ENCODE measurements around the gene SELENOV.
A peak's percentile ranks its signal among the peaks of the same experiment; 100 is the strongest.
"Not testable (repeated sequence)": the region's sequence is repeated elsewhere in the genome, so short reads cannot be mapped to it uniquely, and the experiment has no call there.

SELENOV gene, protein sequence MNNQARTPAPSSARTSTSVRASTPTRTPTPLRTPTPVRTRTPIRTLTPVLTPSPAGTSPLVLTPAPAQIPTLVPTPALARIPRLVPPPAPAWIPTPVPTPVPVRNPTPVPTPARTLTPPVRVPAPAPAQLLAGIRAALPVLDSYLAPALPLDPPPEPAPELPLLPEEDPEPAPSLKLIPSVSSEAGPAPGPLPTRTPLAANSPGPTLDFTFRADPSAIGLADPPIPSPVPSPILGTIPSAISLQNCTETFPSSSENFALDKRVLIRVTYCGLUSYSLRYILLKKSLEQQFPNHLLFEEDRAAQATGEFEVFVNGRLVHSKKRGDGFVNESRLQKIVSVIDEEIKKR

DNA sequence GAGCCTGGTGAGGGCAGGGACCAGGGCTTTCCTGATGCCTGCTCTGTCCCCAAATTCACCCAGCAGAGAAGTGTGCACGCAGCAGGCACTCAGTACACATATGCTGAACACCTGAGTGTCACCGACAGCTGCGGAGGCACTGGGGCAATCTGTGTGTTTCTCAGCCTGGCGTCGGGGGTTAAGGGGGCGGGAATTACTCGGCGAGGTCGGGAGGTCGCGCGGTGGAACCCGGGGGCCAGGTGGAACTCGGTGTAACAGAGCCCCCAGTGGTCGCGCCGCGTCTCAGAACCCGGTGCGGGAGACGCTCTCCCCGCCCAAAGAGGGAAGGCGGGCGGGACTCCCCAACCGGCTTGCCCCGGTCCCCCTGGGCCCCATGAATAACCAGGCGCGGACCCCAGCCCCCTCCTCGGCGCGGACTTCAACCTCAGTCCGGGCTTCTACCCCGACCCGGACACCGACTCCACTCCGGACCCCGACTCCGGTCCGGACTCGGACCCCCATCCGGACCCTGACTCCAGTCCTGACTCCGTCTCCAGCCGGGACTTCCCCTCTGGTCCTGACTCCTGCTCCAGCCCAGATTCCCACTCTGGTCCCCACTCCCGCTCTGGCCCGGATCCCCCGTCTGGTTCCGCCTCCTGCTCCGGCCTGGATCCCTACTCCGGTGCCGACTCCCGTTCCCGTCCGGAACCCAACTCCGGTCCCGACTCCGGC lies at the start of gene SELENOV:
Gene SELENOV, plus strand, starts transcription at position 300 of the 711 bp plus-strand sequence. Its CDS starts 74 bp downstream, at position 374.
- DNase-seq: no peak

DNA sequence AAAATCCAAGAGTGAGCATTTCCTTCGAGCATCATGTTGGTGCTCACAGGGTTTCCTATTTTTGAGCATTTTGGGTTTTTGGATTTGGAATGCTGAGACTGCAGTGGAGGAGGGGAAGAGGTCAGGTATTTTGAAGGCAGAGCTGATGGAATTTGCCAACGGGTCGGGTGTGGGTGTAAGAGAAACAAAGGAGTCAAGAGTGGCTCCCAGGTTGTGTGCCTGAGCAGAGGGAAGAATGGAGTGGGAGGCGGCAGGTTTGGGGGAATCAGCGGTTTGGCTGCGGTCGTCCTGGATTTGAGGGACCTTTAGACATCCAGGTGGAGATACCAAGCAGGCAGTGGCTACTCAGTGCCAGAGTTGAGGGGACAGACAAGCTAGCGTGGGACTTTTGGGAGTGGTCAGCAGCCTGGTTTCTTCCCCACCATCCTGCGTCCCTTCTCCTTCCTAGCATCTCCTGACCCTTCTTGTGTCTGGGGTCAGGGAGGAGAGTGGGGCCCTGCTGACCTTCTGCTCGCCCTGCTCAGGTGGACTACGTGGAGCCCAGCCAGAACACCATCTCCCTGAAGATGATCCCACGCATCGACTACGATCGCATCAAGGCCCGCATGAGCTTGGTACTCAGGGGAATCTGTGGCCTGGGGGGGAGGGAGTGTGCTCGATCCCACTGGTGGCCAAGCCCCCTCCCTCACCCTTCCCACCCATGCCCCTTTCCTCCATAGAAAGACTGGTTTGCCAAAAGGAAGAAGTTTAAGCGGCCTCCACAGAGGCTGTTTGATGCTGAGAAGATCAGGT lies 48.8 kb upstream of the SELENOV start:
- no peak for DNase-seq

DNA sequence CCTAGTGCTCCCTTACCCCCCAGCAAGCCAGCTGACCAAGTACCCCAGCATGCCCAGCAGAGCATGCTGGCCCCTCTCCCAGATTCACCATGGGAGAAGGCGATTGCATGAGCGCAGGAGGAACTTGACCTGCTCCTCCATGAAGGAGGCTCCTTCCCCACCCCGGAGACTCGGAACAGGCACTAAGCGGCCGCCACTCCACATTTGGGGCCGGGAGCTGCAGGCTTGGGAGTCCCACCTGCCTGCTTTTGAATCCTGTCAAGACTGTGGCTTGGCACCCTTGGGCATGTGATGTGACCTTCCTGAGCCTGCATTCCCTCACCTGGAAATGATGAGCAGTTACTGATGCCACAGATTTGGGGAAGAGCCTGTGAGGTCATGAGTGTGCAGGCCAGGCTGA lies 47.0 kb upstream of the SELENOV start:
- no peak for DNase-seq

DNA sequence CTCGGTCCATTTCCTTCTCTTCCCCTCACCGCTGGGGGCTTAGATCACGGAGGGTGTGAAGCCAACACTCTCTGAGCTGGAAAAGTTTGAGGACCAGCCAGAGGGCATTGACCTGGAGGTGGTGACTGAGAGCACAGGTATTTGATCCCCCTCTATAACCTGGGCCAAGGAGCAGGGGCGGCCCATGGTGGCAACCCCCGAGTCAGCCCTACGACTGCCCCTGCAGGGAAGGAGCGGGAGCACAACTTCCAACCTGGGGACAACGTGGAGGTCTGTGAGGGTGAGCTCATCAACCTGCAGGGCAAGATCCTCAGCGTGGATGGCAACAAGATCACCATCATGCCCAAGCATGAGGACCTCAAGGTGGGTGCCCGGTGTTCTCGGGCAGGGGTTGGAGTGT lies 45.9 kb upstream of the SELENOV start:
- DNase-seq: no peak

DNA sequence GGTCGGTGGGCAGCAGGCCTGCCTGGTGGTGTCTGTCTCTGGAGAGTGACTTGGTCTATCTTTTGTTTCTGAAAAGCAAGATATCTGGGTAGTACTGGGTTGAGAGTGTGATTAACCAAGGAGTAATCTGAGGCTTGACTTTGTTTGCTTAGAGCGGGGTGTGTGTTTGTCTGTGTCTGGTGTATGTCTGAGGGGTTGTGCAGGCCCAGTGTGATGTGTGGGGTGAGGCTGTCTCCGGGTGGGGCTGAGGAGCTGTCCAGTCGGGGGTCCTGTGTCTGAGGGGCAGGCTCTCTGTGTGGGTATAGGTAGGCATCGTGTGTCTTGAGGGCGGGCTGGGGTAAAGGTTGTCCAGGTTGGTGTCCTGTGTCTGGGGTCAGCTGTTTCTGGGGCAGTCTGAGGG lies 45.4 kb upstream of the SELENOV start:
- DNase-seq: no peak

DNA sequence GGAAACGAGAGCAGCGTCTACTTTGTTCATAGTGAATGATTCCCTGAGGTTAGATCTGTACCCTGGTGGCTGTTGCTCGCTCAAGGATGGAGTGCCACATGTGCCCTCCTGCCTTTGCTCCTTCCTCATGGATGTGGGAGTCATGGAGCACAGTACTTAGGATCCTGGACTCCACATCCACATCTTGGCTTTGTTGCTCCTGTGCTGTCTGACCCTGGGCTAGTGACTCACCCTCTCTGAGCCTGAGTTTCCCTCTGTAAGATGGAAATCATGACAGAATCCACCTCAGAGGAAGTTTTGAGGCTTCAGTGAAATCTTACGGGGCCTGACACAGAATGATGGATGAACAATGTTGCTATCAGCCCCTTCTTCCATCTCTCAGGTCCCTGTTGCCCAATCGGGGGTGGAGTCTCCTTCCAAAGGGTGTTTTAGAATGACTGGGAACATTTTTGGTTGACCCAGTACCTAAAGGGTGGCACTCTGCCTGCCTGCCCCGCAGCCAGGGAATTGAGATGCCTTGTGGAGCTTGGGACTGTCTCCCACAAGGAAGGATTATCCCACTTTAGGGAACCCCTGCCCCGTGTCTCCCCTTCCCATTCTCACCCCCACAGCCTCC lies 44.1 kb upstream of the SELENOV start:
- DNase-seq: no peak

DNA sequence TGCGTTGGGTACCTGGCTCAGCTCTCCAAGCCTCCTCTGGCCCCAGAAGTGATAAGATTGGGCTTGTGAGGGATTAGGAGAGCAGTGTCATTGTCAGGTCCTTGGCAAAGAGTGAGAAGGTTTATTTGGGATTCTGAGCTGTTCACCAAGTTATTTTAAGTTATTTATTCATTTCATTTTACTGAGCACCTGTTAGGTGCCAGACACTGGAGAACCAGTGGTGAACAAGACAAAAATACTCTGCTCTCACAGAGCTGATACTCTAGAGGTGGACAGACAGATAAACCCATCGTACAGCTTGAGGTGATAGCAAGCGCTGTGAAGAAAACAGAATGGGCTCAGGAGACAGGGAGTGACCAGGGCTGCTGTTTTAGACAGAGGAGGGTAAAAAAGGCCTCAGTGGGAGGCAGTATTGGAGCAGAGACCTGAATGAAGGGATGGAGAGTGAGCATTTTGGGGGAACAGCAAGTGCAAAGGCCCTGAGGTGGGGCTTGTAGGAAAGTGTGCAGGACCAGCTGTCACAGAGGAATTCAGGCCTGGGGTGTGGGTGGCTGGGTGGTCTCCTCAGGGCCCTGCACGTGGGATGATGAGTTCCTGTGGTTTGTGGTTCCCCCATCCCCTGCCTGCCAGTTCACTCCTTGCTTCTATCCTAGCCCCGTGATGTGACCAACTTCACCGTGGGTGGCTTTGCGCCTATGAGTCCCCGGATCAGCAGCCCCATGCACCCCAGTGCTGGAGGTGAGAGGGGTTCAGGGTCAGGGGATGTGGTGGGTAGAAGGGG lies 43.0 kb upstream of the SELENOV start:
- no peak for DNase-seq

DNA sequence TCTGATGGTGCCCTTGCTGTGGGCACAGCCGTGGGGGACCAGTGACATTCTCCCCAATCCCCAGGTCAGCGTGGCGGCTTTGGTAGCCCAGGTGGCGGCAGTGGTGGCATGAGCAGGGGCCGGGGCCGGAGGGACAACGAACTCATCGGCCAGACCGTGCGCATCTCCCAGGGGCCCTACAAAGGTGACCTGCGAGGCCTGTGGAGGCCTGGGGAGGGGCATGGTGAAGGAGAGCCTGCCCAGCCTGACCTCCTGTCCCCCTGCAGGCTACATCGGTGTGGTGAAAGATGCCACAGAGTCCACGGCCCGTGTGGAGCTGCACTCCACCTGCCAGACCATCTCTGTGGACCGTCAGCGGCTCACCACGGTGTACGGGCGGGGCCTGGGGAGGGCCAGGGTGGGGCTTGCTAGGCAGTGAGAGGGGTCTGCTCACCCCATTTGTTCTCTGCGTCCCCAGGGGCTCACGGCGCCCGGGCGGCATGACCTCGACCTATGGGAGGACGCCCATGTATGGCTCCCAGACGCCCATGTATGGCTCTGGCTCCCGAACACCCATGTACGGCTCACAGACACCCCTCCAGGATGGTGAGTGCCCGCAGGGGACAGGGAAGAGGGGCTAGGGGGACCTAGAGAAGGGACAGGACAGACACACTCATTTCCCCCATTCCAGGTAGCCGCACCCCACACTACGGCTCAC lies 42.0 kb upstream of the SELENOV start:
- DNase-seq: no peak

DNA sequence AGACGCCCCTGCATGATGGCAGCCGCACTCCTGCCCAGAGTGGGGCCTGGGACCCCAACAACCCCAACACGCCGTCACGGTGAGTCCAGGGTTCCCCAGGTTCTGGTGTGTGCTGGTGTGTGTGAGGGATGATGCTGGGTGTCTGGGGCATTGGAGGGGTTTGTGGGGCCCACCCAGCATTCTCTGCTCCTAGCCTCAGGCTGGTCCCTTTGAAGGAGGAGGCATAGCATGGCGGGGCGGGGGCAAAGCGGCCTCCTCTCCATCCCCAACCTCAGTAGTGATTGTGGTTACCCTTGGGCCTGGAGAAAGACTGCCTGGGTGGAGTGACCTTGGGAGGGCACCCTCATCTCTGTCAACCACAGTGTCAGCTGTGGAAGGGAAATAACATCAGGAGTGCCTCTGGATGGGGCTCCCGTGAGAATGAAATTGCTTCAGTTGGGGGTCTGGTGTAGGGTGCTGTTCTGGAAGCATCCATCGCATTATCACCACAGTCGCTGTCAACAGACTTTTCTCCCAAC lies 41.4 kb upstream of the SELENOV start:
- no peak for DNase-seq

DNA sequence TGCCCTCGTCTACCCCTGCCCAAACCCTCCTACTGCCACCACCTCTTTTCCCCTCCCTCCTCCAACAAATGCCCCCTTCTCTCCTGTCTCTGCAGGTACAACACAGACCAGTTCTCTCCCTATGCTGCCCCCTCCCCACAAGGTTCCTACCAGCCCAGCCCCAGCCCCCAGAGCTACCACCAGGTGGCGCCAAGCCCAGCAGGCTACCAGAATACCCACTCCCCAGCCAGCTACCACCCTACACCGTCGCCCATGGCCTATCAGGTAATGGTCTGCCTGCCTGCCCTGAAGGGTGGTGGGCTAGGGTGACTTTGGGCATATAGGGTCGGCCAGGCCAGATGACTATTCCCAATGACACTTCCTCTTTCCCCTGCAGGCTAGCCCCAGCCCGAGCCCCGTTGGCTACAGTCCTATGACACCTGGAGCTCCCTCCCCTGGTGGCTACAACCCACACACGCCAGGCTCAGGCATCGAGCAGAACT lies 40.8 kb upstream of the SELENOV start:
- peak; percentile 26 to 40 for DNase-seq

DNA sequence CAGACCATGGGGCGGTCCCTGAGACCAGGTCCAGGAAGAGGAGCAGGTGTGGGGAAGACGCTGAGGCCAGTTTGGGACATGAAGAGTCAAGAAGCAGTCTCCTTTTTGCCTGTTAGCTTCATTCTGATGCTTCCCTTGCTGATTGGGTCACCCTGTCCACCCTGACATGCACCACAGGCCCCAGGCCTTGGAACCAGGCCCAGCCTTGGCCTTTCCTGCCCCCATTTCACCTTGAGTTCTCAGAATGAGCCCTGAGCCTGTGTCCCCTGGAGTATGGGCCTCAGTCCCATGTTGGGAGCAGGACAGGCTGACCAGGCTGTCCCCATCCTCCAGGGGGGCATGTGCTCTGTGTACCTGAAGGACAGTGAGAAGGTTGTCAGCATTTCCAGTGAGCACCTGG lies 39.2 kb upstream of the SELENOV start:
- no peak for DNase-seq

DNA sequence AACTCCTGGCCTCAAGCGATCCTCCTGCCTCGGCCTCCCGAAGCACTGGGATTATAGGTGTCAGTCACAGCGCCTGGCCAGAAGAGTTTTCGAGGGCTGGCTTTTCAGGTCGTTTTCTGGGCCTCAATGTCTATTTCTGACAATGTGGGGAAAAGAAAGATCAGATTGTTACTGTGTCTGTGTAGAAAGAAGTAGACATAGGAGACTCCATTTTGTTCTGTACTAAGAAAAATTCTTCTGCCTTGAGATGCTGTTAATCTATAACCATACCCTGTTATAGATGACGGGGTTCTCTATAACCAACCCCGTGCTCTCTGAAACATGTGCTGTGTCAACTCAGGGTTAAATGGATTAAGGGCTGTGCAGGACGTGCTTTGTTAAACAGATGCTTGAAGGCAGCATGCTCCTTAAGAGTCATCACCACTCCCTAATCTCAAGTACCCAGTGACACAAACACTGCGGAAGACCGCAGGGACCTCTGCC lies 35.6 kb upstream of the SELENOV start:
- DNase-seq: not testable (repeated sequence)

DNA sequence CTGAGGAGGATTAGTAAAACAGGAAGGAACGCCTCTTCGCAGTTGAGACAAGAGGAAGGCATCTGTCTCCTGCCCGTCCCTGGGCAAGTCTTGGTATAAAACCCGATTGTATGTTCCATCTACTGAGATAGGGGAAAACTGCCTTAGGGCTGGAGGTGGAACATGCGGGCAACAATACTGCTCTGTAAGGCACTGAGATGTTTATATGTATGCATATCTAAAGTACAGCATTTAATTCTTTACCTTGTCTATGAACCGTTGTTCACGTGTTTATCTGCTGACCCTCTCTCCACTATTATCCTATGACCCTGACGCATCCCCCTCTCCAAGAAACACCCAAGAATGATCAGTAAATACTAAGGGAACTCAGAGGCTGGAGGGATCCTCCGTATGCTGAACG lies 35.0 kb upstream of the SELENOV start:
- DNase-seq: no peak

DNA sequence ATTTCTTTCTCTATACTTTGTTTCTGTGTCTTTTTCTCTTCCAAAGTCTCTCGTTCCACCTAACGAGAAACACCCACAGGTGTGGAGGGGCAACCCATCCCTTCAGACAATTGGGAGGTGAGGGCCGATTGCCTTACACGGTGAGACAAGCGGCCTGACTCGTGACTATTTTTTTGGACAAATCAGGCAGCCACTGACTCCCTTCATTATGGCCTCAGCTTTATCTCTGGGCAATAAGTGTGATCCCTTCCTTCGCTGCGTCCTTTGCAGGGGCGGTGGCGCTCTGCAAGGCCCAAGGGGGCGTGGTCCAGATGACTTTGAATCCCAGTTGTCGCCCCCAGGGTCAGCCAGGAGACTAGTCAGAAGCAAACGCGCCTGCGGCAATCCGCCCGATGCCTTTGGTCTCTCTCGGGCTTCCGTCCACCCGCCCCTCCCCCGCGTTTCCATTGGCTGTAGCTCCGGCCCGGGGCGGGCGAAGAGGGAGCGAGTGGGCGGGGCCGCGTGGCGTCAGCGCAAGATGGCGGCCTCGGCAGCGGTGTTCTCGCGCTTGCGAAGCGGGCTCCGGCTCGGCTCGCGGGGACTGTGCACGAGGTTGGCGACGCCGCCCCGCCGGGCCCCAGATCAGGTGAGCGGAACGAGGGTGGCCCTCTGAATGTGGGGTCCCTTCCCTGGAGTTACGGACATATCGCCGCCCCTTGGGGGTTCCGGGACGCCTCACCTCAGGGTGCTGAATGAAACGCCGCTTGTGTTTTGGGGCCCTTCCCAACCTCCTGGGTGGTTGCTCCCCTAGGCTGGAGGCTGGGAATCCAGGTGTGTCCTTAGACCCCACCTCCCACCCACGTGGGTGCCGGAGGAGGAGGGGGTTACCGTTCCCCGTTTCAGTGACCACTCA lies 34.4 kb upstream of the SELENOV start, which contains the start of gene TIMM50:
Gene TIMM50, plus strand, starts transcription at position 502 of the 892 bp plus-strand sequence. Its CDS starts 16 bp downstream, at position 518.
- peak; percentile 86 to 92 for DNase-seq

DNA sequence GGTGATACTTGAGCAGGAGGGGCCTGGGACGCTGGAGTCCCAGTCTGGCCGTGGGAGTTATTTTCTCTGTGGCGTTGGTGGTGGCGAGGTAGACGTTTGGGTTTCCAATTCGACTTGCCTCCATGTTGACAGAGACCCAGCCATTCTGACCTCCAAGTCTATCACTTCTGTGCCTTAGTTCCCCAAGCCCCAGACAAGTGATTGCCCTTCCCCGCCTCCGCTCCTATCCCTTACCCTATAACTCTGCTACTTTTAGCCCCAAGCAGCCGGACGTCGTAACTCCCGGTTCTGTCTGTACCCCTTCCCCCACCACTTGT lies 33.8 kb upstream of the SELENOV start:
- peak in 1 of 2 experiments; percentile 9 for DNase-seq

DNA sequence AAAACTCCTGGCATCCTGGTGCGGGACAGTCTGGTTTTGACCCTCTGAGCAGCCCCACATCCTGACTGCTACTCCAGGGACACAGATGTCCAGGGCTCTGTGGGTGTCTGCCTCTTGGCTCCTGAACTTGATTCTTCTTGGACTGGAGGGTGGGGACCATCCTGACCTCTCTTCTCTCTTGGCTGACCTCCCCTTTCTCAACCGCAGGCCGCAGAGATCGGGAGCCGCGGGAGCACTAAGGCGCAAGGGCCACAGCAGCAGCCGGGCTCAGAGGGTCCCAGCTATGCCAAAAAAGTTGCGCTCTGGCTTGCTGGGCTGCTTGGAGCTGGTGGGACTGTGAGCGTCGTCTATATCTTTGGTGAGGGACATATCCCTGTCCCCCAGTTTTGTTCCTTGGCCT lies 33.3 kb upstream of the SELENOV start:
- DNase-seq: no peak

DNA sequence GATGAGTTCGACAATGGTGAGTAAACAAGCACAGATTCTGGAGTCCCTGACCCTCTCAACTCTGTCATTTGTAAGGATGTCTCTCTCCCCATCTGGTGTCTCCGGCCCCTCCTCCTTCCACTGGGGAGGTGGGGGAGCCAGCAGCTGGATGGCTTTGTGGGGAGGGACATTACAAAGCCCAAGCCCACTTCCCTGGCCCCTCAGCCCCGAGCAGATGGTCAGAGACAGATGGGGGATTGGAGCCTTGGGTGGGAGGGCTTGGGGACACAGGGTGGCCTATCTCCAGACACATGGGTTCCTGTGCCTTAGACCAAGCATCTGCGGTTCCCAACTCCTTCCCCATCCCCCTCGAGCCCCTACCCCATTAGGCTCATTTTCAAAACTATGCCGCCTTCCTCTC lies 31.8 kb upstream of the SELENOV start:
- DNase-seq: no peak

DNA sequence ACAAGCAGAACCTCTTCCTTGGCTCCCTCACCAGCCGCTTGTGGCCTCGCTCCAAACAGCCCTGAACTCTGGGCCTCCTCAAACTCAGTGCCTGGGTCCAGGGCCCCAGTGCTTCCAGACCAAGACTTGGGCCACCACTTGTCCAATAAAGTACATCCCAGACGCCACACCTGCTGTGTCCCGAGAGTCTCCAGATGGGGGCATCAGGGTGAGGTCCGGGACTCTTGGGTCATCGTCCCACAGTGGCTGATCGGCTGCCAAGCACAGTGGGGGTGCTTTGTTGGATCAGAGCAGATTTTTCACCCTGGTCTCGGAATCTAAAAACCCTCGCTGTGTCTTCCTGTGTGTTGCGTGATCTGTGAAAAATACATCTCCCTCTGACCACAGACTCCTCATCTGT lies 25.2 kb upstream of the SELENOV start:
- DNase-seq: no peak

DNA sequence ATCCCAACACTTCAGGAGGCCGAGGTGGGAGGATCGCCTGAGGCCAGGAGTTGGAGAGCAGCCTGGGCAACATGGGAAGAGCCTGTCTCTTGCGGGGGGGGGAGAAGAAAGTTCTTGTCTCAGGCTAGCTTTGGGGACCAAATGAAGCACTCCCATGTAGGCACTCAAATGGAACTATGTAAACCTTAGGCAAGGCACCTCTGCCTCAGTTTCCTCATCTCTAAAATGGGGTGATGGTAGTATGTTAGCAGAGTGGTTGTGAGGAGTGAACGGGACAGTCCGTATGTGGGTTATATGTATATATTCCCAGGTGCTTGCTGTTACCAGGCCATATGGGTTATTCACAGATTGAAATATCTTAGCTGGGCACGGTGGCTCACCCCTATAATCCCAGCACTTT lies 22.7 kb upstream of the SELENOV start:
- DNase-seq: no peak

DNA sequence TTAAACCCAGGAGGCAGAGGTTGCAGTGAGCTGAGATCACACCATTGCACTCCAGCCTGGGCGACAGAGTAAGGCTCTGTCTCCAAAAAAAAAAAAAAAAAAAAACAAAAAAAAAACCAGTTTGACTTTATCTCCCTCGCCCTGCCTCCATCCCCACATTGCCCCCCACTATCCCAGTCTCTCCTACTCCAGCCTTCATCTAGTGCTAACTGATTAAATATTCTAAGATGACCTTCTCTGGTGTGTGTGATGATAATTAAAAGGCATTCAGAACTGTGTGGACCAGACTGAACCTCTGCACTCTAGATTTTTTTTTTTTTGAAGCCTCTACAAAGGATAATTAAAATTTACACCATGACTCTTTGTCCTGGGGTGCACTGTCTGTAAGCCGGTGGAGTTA lies 22.2 kb upstream of the SELENOV start:
- DNase-seq: no peak

Data from AML-193 (cell line).